Ascending aorta (tissue), 2 donors: ENCODE results near the gene GSPT1. TPM values are rescaled to one million over a fixed set of nuclear protein-coding genes. Genes with fewer than 3 reads are reported as not detected.
A peak's percentile ranks its signal among the peaks of the same experiment; 100 is the strongest.
"Not testable (repeated sequence)": the region's sequence is repeated elsewhere in the genome, so short reads cannot be mapped to it uniquely, and the experiment has no call there.

Source experiments
- DNase-seq, 2 donors: peaks; one replicate each; pipeline ENCODE4 v3.0.0-alpha.2; 2019; ENCODE audit warnings: low spot score in 2 of 2
- H3K27ac ChIP-seq, 2 donors: fragments of 200-600 bp; sonication (generic); one replicate each; pipeline ENCODE4 v1.5.1; 2016 to 2017; ENCODE audit warnings: mild to moderate bottlenecking in 1 of 2
- H3K27me3 ChIP-seq: fragments of 200-600 bp; sonication (generic); one replicate; pipeline ENCODE4 v1.5.1; 2017
- H3K36me3 ChIP-seq, 2 donors: fragments of 200-600 bp; sonication (generic); one replicate each; pipeline ENCODE4 v1.5.1; 2016
- H3K4me1 ChIP-seq, 2 donors: fragments of 200-600 bp; sonication (generic); one replicate each; pipeline ENCODE4 v1.5.1; 2016 to 2017; ENCODE audit warnings: mild to moderate bottlenecking in 1 of 2
- H3K4me3 ChIP-seq, 2 donors: fragments of 200-600 bp; sonication (generic); one replicate each; pipeline ENCODE4 v1.5.1; 2016 to 2017; ENCODE audit warnings: mild to moderate bottlenecking in 1 of 2
- H3K9me3 ChIP-seq, 2 donors: fragments of 200-600 bp; sonication (generic); one replicate each; pipeline ENCODE4 v1.5.1; 2016
- intact Hi-C: fragments of 100-400 bp; cut with DNase I; formaldehyde crosslinking; loops from one replicate; pipeline ENCODE4 v1.15.1; 2023
- total RNA-seq: library from RNA; depleted of rRNA; stranded (reverse); fragments of >200 nt; gene quantifications from one replicate; pipeline ENCODE4 v1.1.0, GENCODE V29; 2016
- TF ChIP-seq, protein P1 (sequence below), 3 experiments: fragments of 200-600 bp in 2 of 3; fragments of 450-650 bp in 1 of 3; sonication (generic) in 2 of 3; IDR thresholded peaks; one replicate each; pipeline ENCODE4 v1.5.1; 2016 to 2019; ENCODE audit warnings: antibody characterized with exemption in 3 of 3, mild to moderate bottlenecking in 1 of 3, moderate library complexity in 1 of 3

The GSPT1 gene
- total RNA-seq, 1 donor from 2014 or later, result 56.3 TPM

DNA sequence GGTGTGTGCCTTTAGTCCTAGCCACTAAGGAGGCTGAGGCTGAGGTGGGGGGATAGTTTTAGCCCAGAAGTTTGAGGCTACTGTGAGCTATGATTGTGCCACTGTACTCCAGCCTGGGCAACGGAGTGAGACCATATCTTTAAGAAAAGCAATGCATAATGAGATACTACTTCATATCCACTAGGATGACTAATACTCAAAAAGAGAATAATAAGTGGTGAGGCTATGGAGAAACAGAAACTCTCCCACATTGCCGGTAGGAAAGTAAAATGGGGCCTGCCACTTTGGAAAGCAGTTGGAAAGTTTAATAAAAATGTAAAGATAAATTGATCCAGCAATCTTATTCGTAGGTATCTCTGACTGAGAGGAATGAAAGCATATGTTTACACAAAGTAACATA is 30.7 kb upstream of the GSPT1 start:
- intact Hi-C loops, result no loop called here
- no peaks in the 10 kb centered on the region for H3K9me3 ChIP-seq

DNA sequence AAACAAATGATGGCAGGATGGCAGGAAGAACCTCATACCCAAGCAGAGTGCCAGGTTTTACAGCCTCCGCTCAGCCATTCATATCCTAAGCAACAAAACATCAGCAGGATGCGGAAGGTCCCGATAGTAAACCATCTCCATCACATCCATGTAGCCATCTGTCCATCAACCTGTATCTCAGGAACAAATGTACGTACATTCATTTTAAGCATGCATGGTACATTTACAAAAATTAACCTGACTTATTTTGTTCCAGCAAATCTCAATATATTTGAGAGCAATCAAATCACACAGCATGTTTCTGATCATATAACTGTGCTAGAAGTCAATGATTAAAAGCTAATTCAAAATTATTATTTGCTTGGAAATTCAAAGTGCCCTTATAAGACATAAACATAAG is 26.2 kb upstream of the GSPT1 start, which contains the start of gene NPIPB2:
TSS of gene NPIPB2 (minus strand) at position 101 of the 400 bp plus-strand sequence. CDS start at position 101, 0 bp downstream.
- H3K36me3 ChIP-seq, H3K27me3 ChIP-seq, H3K4me3 ChIP-seq, H3K27ac ChIP-seq, H3K4me1 ChIP-seq, H3K9me3 ChIP-seq, intact Hi-C loops, DNase-seq: not testable (repeated sequence)

More for the DNA sequence above, 30.7 kb upstream of the GSPT1 start:
- TF ChIP-seq, protein P1, sequence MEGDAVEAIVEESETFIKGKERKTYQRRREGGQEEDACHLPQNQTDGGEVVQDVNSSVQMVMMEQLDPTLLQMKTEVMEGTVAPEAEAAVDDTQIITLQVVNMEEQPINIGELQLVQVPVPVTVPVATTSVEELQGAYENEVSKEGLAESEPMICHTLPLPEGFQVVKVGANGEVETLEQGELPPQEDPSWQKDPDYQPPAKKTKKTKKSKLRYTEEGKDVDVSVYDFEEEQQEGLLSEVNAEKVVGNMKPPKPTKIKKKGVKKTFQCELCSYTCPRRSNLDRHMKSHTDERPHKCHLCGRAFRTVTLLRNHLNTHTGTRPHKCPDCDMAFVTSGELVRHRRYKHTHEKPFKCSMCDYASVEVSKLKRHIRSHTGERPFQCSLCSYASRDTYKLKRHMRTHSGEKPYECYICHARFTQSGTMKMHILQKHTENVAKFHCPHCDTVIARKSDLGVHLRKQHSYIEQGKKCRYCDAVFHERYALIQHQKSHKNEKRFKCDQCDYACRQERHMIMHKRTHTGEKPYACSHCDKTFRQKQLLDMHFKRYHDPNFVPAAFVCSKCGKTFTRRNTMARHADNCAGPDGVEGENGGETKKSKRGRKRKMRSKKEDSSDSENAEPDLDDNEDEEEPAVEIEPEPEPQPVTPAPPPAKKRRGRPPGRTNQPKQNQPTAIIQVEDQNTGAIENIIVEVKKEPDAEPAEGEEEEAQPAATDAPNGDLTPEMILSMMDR (IDR thresholded peaks at IDR 0.05), result no peak
- H3K4me1 ChIP-seq, result no peaks in the 10 kb centered on the region
- H3K36me3 ChIP-seq, result no peaks in the 10 kb centered on the region
- H3K27ac ChIP-seq, result no peak overlapping the region
- no peak overlapping the region for H3K4me3 ChIP-seq
- no peak for DNase-seq
- H3K27me3 ChIP-seq, result no peaks in the 10 kb centered on the region

DNA sequence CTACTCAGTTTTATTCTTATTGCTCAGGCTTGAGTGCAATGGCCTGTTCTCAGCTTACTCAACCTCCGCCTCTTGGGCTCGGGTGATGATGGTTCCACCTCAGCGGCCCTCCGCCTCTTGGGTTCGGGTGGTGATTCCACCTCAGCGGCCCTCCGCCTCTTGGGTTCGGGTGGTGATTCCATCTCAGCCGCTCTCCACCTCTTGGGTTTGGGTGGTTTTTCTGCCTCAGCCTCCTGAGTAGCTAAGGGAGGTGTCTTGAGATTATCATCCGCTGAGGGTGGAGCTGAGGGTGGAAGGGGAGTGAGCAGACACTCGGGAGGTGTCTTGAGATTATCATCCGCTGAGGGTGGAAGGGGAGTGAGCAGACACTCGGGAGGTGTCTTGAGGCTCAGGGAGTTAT is 11.6 kb upstream of the GSPT1 start:
- DNase-seq, H3K4me3 ChIP-seq, intact Hi-C loops: not testable (repeated sequence)

DNA sequence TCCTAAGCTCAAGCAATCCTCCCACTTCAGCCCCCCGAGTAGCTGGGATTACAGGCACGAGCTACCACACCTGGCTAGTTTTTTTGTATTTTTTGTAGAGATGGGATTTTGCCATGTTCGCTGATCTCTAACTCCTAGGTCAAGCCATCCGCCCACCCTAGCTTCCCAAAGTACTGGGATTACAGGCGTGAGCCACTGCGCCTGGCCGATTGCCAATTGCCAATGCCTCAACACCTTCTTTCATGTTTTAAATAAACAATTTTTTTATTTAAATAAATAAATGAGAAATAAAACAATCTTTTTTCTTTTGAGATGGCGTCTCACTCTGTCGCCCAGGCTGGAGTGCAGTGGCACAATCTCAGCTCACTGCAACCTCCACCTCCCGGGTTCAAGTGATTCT is 8.3 kb upstream of the GSPT1 start:
- H3K27ac ChIP-seq, H3K27me3 ChIP-seq, intact Hi-C loops, H3K36me3 ChIP-seq, H3K4me3 ChIP-seq, H3K4me1 ChIP-seq, H3K9me3 ChIP-seq, DNase-seq: not testable (repeated sequence)

More for the DNA sequence above, 11.6 kb upstream of the GSPT1 start:
- H3K9me3 ChIP-seq, H3K4me1 ChIP-seq, H3K36me3 ChIP-seq, H3K27me3 ChIP-seq, H3K27ac ChIP-seq: not testable (repeated sequence)

DNA sequence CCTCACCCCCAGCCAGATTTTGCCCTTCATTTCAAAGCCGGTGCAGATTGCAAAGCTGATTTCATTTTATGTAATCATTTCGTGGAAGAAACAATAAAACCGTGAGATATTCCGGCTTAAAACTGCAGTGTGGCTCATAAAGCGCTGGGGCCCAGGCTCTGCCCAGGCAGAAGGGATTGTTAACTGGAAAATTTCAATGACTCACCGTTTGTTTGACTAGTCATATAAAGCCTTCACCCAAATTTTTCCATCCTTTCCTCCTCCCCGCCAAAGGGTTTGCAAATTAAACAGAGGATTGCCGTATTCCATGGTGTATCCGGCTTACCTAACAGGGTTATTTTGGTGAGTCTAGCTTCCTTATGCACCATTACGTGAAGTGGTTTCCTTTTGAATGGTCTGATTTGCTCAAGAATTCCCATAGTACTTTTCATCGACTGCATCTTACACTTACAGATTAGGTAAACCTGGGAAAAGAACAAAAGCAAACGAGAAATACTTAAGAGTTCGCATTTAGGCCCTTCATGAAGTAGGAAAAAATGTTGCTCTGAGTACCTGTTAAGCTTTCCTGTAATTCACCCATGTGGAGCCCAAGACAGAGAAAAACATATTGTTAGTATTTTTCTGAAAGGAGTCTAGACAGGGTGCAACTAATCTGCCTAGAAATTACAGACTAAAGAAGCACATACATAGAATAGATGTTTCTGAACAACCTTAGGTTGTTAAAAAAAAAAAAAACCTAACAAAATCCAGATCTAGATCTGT is 949 bp upstream of the GSPT1 start:
- H3K9me3 ChIP-seq, result no peaks in the 10 kb centered on the region
- H3K27ac ChIP-seq, result peak overlapping the region; percentile 75 to 84
- intact Hi-C loops, result loop anchor here (1.0 to 5.0 kb wide), 4 partner anchors 60 to 174 kb away; partner anchors contain the start of genes RSL1D1, SNX29, TXNDC11 and ZC3H7A
- peak overlapping the region; percentile 62 to 87 for H3K4me3 ChIP-seq
- DNase-seq, result peak in 1 of 2 donors; percentile 69
- TF ChIP-seq, protein P1 (IDR thresholded peaks at IDR 0.05), result no peak
- no peaks in the 10 kb centered on the region for H3K36me3 ChIP-seq
- no peaks in the 10 kb centered on the region for H3K27me3 ChIP-seq
- H3K4me1 ChIP-seq, result peaks cover 0 to 18% of the 10 kb centered on the region in 2 donors

DNA sequence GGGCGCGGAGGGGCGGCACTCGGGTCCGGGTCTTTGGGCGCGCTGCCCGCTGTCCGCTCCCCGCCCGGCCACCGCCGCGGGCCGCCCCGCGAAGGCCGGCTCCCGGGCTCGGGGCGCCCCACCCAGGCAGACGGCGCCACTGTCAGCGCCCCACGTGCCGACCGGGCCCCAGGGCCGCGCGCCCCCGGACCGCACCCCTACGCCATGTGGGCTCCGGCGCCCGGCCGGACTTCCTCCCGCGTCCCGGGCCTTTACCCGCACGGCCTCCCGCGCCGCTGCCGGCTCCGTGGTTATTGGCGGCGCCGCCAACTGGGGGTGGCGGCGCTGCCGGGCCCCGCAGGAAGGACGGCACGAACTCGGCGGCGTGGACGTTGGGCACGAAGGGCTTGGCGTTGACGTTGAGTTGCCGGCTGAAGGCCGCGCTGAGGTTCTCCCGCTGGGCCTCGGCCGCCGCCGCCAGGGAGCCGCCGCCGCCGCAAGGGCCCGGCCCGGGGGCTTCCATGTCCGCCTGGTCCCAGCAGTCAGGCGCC is 577 bp downstream of the GSPT1 start:
- intact Hi-C loops, result loop anchor here (2.0 to 5.0 kb wide), 2 partner anchors 118 to 148 kb away; partner anchors contain the start of gene ZC3H7A
- H3K9me3 ChIP-seq, result no peaks in the 10 kb centered on the region
- DNase-seq, result peak in 1 of 2 donors; percentile 74

More for the DNA sequence above, 577 bp downstream of the GSPT1 start:
- Histone ChIP-seq H3K27ac (peak overlapping the region; percentile 93), H3K27me3 (no peaks in the 10 kb centered on the region), H3K4me1 (peaks cover 0 to 30% of the 10 kb centered on the region in 2 donors), H3K36me3 (no peaks in the 10 kb centered on the region), H3K4me3 (peak overlapping the region; percentile 87 to 99)
- TF ChIP-seq, protein P1 (IDR thresholded peaks at IDR 0.05), result no peak
